Measurements from ENCODE around the gene GADD45GIP1.

The GADD45GIP1 gene

DNA sequence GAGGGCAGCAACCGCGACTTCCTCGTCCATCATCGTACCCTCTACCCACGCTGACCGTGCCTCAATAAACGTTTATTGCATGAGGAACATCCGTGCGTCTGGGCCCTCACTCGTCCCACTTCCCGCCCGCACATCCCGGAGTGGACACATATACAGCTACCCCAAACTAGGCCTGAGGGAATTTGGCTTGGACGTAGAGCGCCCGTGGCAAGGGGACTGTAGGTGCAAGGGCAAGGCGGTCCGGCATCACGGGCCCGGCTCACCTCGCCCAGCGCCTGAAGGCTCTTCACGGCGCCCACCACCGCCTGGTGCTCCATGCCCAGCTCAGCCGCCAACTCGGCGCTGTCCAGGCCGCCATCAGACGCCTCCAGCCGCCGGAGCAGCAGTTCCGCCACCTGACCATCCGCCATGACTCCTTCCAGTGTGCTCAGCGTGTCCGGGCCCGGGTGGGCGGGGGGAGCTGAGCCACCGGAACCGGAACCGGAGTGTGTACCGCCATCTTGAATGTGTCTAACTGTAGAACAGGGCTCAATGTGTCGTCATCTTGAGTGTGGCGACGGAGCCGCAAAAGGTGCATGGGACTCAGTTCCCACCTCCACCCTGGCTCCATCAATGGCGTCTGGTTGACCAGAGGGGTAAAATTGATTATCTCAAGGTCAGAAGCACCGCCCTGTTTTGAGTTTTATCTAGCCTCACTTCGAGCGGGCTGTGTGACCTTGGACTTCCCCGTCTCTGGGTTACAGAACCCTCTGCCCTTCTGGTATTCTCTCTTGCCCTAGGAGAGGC, 23.5 kb downstream of the GADD45GIP1 start, which contains the start of gene FARSA:
TSS of gene FARSA (minus strand) at position 425 of the 786 bp plus-strand sequence. CDS start at position 410, 15 bp downstream.
- peak; percentile 76 for DNase-seq (ENCODE audit: extremely low read depth, low read depth)
- TF ChIP-seq, protein P1, sequence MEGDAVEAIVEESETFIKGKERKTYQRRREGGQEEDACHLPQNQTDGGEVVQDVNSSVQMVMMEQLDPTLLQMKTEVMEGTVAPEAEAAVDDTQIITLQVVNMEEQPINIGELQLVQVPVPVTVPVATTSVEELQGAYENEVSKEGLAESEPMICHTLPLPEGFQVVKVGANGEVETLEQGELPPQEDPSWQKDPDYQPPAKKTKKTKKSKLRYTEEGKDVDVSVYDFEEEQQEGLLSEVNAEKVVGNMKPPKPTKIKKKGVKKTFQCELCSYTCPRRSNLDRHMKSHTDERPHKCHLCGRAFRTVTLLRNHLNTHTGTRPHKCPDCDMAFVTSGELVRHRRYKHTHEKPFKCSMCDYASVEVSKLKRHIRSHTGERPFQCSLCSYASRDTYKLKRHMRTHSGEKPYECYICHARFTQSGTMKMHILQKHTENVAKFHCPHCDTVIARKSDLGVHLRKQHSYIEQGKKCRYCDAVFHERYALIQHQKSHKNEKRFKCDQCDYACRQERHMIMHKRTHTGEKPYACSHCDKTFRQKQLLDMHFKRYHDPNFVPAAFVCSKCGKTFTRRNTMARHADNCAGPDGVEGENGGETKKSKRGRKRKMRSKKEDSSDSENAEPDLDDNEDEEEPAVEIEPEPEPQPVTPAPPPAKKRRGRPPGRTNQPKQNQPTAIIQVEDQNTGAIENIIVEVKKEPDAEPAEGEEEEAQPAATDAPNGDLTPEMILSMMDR (IDR thresholded peaks at IDR 0.05; ENCODE audit: low read depth, low read length, missing control alignments) = no peak
- peak within 1 kb of the TSS; percentile 99 for H3K4me3 ChIP-seq (replicated peaks; ENCODE audit: low read depth, low read length)

DNA sequence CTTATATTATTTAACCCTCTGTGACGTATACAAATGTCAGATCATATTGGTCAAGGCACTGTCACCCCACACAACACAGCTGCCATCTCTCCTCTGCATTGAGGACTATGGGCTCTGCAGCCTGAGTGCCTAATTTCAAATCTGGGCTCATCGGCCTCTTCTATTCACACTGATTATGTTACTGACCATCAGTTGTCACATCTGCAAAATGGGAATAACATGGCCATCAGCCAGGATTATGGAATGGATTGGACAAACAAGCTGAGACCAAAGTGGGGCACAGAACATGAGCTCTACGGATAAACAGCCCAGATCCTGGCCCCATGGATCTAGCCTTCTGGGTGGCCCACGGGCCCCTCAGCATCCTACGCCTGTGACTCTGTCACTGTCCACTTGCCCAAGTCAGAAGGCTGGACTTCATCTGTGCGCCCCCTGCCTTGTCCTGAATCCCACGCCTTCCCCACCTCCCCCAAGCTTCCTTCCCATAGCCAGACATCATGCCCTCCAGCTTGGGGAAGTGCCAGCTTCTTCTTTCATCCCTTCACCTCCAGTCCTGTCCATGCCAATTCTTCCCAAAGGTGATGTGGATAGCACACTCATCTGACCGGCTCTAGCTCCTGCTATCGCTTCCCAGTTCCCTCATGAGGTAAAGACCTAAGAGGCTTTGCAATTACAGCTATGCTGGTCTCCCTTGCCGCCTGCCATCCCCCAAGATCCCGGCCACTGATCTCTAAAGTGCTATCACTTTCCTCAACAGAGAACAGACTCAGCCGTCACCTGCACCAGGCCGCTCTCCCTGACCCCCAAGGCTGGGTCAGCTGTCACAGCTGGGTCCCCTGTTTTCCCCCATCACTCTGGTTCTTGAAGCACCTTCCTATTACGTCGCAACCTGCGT, 24.4 kb downstream of the GADD45GIP1 start:
- H3K4me3 ChIP-seq (replicated peaks; ENCODE audit: low read depth, low read length) = peak overlapping the region; percentile 99
- no peak for DNase-seq (ENCODE audit: extremely low read depth, low read depth)
- TF ChIP-seq, protein P1 (IDR thresholded peaks at IDR 0.05; ENCODE audit: low read depth, low read length, missing control alignments) = no peak

- TF ChIP-seq, protein P1 (IDR thresholded peaks at IDR 0.05; ENCODE audit: low read depth, low read length, missing control alignments) = peak; percentile 6
- no peak for DNase-seq (ENCODE audit: extremely low read depth, low read depth)
- H3K4me3 ChIP-seq (replicated peaks; ENCODE audit: low read depth, low read length) = no peak overlapping the region
Measured at GRCh38 chr19:12930002-12930645, 26.9 kb downstream of the GADD45GIP1 start.

- no peak overlapping the region for H3K4me3 ChIP-seq (replicated peaks; ENCODE audit: low read depth, low read length)
Measured at GRCh38 chr19:12924621-12925310, 32.3 kb downstream of the GADD45GIP1 start.

DNA sequence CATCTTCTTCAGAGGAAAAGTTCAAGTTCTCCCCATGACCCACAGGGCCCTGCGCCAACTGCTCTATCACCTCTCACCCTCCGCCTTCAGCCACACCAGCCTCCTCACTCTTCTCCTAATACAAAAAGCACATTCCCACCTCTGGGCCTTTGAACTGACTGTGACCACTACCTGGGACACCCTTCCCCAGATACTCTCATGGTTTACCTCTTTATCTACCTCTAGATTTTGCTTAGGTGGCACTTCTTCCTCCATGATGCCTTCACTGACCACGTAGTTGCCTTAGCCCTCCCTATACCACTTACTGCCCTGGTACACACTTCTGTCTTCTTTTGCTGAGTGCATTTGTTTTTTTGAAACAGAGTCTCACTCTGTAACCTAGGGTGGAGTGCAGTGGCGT, 34.1 kb downstream of the GADD45GIP1 start:
- no peak overlapping the region for H3K4me3 ChIP-seq (replicated peaks; ENCODE audit: low read depth, low read length)
- TF ChIP-seq, protein P1 (IDR thresholded peaks at IDR 0.05; ENCODE audit: low read depth, low read length, missing control alignments) = no peak
- DNase-seq (ENCODE audit: extremely low read depth, low read depth) = no peak

More at GRCh38 chr19:12924621-12925310, 32.3 kb downstream of the GADD45GIP1 start:
- TF ChIP-seq, protein P1 (IDR thresholded peaks at IDR 0.05; ENCODE audit: low read depth, low read length, missing control alignments) = no peak
- DNase-seq (ENCODE audit: extremely low read depth, low read depth) = no peak

GRCh38 chr19:12921047-12921446, 36.0 kb downstream of the GADD45GIP1 start:
- no peak for DNase-seq (ENCODE audit: extremely low read depth, low read depth)
- TF ChIP-seq, protein P1 (IDR thresholded peaks at IDR 0.05; ENCODE audit: low read depth, low read length, missing control alignments) = no peak
- no peak overlapping the region for H3K4me3 ChIP-seq (replicated peaks; ENCODE audit: low read depth, low read length)
